Measurements from ENCODE around the gene HOXA4. TPM values are rescaled to one million over a fixed set of nuclear protein-coding genes. Genes with fewer than 3 reads are reported as not detected.
A peak's percentile ranks its signal among the peaks of the same experiment; 100 is the strongest.

Gene HOXA4
- polyA plus RNA-seq, 3 donors, result 20.1 to 31.6 (median 23.8) TPM

- DNase-seq (ENCODE audit: extremely low read depth in 1 of 11, low read depth in 9 of 11, low spot score in 4 of 11), result no peak
These were observed 10.8 kb upstream of the HOXA4 start for GRCh38 chr7:27141137-27141922.

GRCh38 chr7:27140126-27140857 is 9.7 kb upstream of the HOXA4 start:
- DNase-seq (ENCODE audit: extremely low read depth in 1 of 11, low read depth in 9 of 11, low spot score in 4 of 11), result no peak

- DNase-seq (ENCODE audit: extremely low read depth in 1 of 11, low read depth in 9 of 11, low spot score in 4 of 11), result no peak
These were observed 9.0 kb upstream of the HOXA4 start for GRCh38 chr7:27139334-27140125.

GRCh38 chr7:27138985-27139333 is 8.4 kb upstream of the HOXA4 start:
- DNase-seq (ENCODE audit: extremely low read depth in 1 of 11, low read depth in 9 of 11, low spot score in 4 of 11), result no peak

GRCh38 chr7:27138472-27138871 is 7.9 kb upstream of the HOXA4 start:
- DNase-seq (ENCODE audit: extremely low read depth in 1 of 11, low read depth in 9 of 11, low spot score in 4 of 11), result no peak

- no peak for DNase-seq (ENCODE audit: extremely low read depth in 1 of 11, low read depth in 9 of 11, low spot score in 4 of 11)
These were observed 7.2 kb upstream of the HOXA4 start for GRCh38 chr7:27137640-27138315.

GRCh38 chr7:27134392-27134791 is 3.8 kb upstream of the HOXA4 start:
- no peak for DNase-seq (ENCODE audit: extremely low read depth in 1 of 11, low read depth in 9 of 11, low spot score in 4 of 11)

GRCh38 chr7:27133409-27134231 is 3.1 kb upstream of the HOXA4 start:
- DNase-seq (ENCODE audit: extremely low read depth in 1 of 11, low read depth in 9 of 11, low spot score in 4 of 11), result no peak

- no peak for DNase-seq (ENCODE audit: extremely low read depth in 1 of 11, low read depth in 9 of 11, low spot score in 4 of 11)
These were observed 2.4 kb upstream of the HOXA4 start for GRCh38 chr7:27132978-27133377.

GRCh38 chr7:27132214-27132613 is 1.7 kb upstream of the HOXA4 start:
- DNase-seq (ENCODE audit: extremely low read depth in 1 of 11, low read depth in 9 of 11, low spot score in 4 of 11), result no peak

- no peak for DNase-seq (ENCODE audit: extremely low read depth in 1 of 11, low read depth in 9 of 11, low spot score in 4 of 11)
These were observed 848 bp upstream of the HOXA4 start for GRCh38 chr7:27131390-27131819.

GRCh38 chr7:27129729-27130539 is 623 bp downstream of the HOXA4 start:
- DNase-seq (ENCODE audit: extremely low read depth in 1 of 11, low read depth in 9 of 11, low spot score in 4 of 11), result peak in 1 of 11 donors; percentile 83

- DNase-seq (ENCODE audit: extremely low read depth in 1 of 11, low read depth in 9 of 11, low spot score in 4 of 11), result no peak
These were observed 1.5 kb downstream of the HOXA4 start for GRCh38 chr7:27128776-27129728.

- DNase-seq (ENCODE audit: extremely low read depth in 1 of 11, low read depth in 9 of 11, low spot score in 4 of 11), result peak in 1 of 11 donors; percentile 81
These were observed 2.5 kb downstream of the HOXA4 start for GRCh38 chr7:27128034-27128433.

- no peak for DNase-seq (ENCODE audit: extremely low read depth in 1 of 11, low read depth in 9 of 11, low spot score in 4 of 11)
These were observed 3.8 kb downstream of the HOXA4 start for GRCh38 chr7:27126596-27127327.

GRCh38 chr7:27125986-27126394 is 4.6 kb downstream of the HOXA4 start:
- DNase-seq (ENCODE audit: extremely low read depth in 1 of 11, low read depth in 9 of 11, low spot score in 4 of 11), result no peak

Data from renal cortex interstitium (tissue), 11 donors.